Breast epithelium (tissue), 4 donors: ENCODE results near the gene ATG16L2. TPM values are rescaled to one million over a fixed set of nuclear protein-coding genes. Genes with fewer than 3 reads are reported as not detected.

ENCODE experiments used
- DNase-seq, 2 donors: peaks; one replicate each; pipeline ENCODE4 v3.0.0-alpha.2; 2019; ENCODE audit warnings: low spot score in 2 of 2
- H3K27ac ChIP-seq, 2 donors: fragments of 200-600 bp; sonication (generic) in 1 of 2; one replicate each; pipeline ENCODE4 v1.5.1; 2016 to 2019; ENCODE audit warnings: mild to moderate bottlenecking in 1 of 2
- H3K27me3 ChIP-seq, 2 donors: fragments of 200-600 bp; sonication (generic) in 1 of 2; one replicate each; pipeline versions ENCODE4 v1.5.1 to v1.6.0; 2017 to 2019; ENCODE audit warnings: control low read depth in 1 of 2, mild to moderate bottlenecking in 1 of 2
- H3K36me3 ChIP-seq: fragments of 200-600 bp; one replicate; pipeline ENCODE4 v1.5.1; 2019
- H3K4me1 ChIP-seq, 2 donors: fragments of 200-600 bp; sonication (generic); one replicate each; pipeline ENCODE4 v1.5.1; 2016 to 2019; ENCODE audit warnings: control low read depth in 1 of 2
- H3K4me3 ChIP-seq, 3 donors: fragments of 200-600 bp; sonication (generic); 1 replicate in 2 of 3; 2 replicates in 1 of 3; pipeline ENCODE4 v1.5.1; 2016 to 2019; ENCODE audit warnings: mild to moderate bottlenecking in 3 of 3, moderate library complexity in 2 of 3
- H3K9me3 ChIP-seq, 2 donors: fragments of 200-600 bp; sonication (generic) in 1 of 2; one replicate each; pipeline ENCODE4 v1.5.1; 2016 to 2019; ENCODE audit warnings: control low read depth in 1 of 2
- POLR2A ChIP-seq: fragments of 450-650 bp; IDR thresholded peaks from one replicate; pipeline ENCODE4 v1.6.1; 2016; ENCODE audit warnings: antibody characterized with exemption, mild to moderate bottlenecking, moderate library complexity
- POLR2AphosphoS5 ChIP-seq, 3 donors: sonication (generic); formaldehyde crosslinking; IDR thresholded peaks; one replicate each; pipeline ENCODE4 v1.6.1; 2017; ENCODE audit warnings: antibody characterized with exemption in 3 of 3
- intact Hi-C: fragments of 100-400 bp; cut with DNase I; formaldehyde crosslinking; loops from one replicate; pipeline ENCODE4 v1.15.1; 2023; ENCODE audit warnings: low total_unique reads
- total RNA-seq, 3 donors: library from RNA; depleted of rRNA; stranded (reverse); fragments of >200 nt; gene quantifications; one replicate each; pipeline ENCODE4 v1.1.0, GENCODE V29; 2016
- TF ChIP-seq, protein P1 (sequence below), 3 donors: fragments of 450-650 bp; IDR thresholded peaks; one replicate each; pipeline ENCODE4 v1.5.1; 2016 to 2017; ENCODE audit warnings: antibody characterized with exemption in 3 of 3, mild to moderate bottlenecking in 3 of 3, moderate library complexity in 3 of 3

The ATG16L2 gene
- total RNA-seq, 3 donors from 2014 or later, result 18.7 to 39.2 (median 28.2) TPM

- no peaks in the 10 kb centered on the region for H3K27me3 ChIP-seq
These were observed 40.9 kb upstream of the ATG16L2 start for GRCh38 chr11:72773291-72773690.

DNA sequence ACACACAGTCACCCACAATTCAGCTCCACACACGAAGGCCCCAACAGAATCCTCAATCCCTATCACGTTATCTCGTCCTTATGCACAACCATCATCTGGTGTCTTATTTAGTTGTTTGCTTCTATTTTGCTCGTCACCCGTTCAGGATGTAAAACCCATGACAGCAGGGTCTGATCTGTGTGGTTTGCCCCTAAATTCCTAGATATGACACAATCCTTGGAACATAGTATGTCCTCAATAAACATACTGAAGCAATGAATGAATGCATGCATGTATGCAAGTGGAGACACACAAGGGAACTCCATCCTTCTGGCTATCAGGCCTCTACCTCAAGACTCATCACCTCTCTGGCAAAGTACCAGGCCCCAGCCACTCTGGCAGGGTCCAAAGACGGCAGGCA is 40.5 kb upstream of the ATG16L2 start:
- no peak overlapping the region for H3K4me3 ChIP-seq
- H3K36me3 ChIP-seq, result no peaks in the 10 kb centered on the region
- no peaks in the 10 kb centered on the region for H3K27me3 ChIP-seq
- peak overlapping the region; percentile 11 to 68 for H3K27ac ChIP-seq
- intact Hi-C loops, result no loop called here
- no peak for TF ChIP-seq POLR2AphosphoS5 (IDR thresholded peaks at IDR 0.05)
- TF ChIP-seq POLR2A, result no peak
- TF ChIP-seq, protein P1, sequence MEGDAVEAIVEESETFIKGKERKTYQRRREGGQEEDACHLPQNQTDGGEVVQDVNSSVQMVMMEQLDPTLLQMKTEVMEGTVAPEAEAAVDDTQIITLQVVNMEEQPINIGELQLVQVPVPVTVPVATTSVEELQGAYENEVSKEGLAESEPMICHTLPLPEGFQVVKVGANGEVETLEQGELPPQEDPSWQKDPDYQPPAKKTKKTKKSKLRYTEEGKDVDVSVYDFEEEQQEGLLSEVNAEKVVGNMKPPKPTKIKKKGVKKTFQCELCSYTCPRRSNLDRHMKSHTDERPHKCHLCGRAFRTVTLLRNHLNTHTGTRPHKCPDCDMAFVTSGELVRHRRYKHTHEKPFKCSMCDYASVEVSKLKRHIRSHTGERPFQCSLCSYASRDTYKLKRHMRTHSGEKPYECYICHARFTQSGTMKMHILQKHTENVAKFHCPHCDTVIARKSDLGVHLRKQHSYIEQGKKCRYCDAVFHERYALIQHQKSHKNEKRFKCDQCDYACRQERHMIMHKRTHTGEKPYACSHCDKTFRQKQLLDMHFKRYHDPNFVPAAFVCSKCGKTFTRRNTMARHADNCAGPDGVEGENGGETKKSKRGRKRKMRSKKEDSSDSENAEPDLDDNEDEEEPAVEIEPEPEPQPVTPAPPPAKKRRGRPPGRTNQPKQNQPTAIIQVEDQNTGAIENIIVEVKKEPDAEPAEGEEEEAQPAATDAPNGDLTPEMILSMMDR (IDR thresholded peaks at IDR 0.05), result no peak
- DNase-seq, result no peak
- H3K9me3 ChIP-seq, result no peaks in the 10 kb centered on the region
- H3K4me1 ChIP-seq, result peaks cover 2 to 24% of the 10 kb centered on the region in 2 donors

More at GRCh38 chr11:72773291-72773690, 40.9 kb upstream of the ATG16L2 start:
- Histone ChIP-seq H3K27ac (peak overlapping the region; percentile 11 to 68), H3K4me3 (no peak overlapping the region), H3K4me1 (peaks cover 2 to 24% of the 10 kb centered on the region in 2 donors), H3K36me3 (no peaks in the 10 kb centered on the region), H3K9me3 (no peaks in the 10 kb centered on the region)
- intact Hi-C loops, result no loop called here
- no peak for DNase-seq
- TF ChIP-seq POLR2A (no peak), POLR2AphosphoS5 (IDR thresholded peaks at IDR 0.05) (no peak)
- TF ChIP-seq, protein P1 (IDR thresholded peaks at IDR 0.05), result no peak

- Histone ChIP-seq H3K36me3 (no peaks in the 10 kb centered on the region), H3K27ac (peak overlapping the region in 1 of 2 donors; percentile 68), H3K27me3 (no peaks in the 10 kb centered on the region), H3K4me3 (no peak overlapping the region), H3K4me1 (peaks cover 2 to 24% of the 10 kb centered on the region in 2 donors), H3K9me3 (no peaks in the 10 kb centered on the region)
- intact Hi-C loops, result no loop called here
- no peak for DNase-seq
- TF ChIP-seq, protein P1 (IDR thresholded peaks at IDR 0.05), result no peak
- TF ChIP-seq POLR2AphosphoS5 (IDR thresholded peaks at IDR 0.05), result no peak
- TF ChIP-seq POLR2A, result no peak
These were observed 39.7 kb upstream of the ATG16L2 start for GRCh38 chr11:72774499-72774898.

DNA sequence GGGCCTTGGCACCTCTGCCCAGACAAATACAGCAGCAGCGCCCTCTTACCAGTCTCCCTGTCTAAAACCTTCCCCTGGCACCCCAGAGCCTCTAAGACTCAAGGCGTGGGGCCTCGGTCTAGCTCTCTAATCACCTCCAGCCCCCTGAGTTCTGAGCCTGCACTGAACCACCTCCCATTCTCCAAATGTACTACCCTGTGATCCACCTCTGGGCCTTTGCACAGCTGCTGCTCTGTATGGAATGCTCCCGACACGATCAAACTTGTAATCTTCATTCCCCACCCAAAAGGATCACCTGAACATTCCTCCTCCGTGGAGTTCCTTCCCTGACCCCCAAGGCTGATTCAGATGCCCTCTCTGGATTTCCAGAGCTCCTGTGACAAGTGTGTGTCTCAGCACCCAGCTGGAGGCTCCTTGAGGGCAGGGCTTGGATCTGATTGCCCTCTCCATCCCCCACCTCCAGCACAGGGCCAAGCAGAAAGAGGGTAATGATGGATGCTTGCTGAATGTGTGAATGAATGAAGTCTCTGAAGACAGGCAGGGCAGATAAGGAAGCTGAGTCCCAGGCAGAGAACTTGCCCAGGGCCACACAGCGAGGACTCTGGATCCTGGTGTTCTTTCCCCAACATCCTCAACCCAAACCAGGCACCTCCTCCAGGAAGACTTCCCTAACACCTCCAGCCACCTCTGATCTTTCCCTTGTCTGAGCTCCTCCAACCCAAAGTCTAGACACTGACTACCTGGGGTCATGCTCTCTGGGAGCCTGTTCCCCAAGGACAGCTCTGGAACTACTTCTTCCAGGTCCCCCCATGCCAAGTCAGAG is 38.7 kb upstream of the ATG16L2 start:
- intact Hi-C loops, result no loop called here
- Histone ChIP-seq H3K27ac (no peak overlapping the region), H3K27me3 (no peaks in the 10 kb centered on the region), H3K36me3 (no peaks in the 10 kb centered on the region), H3K9me3 (no peaks in the 10 kb centered on the region), H3K4me1 (peaks cover 3 to 27% of the 10 kb centered on the region in 2 donors), H3K4me3 (no peak overlapping the region)
- TF ChIP-seq, protein P1 (IDR thresholded peaks at IDR 0.05), result no peak
- no peak for TF ChIP-seq POLR2A
- no peak for TF ChIP-seq POLR2AphosphoS5 (IDR thresholded peaks at IDR 0.05)
- no peak for DNase-seq

- peak overlapping the region in 1 of 2 donors; percentile 8 for H3K27ac ChIP-seq
- peaks cover 5 to 31% of the 10 kb centered on the region in 2 donors for H3K4me1 ChIP-seq
- H3K9me3 ChIP-seq, result no peaks in the 10 kb centered on the region
- DNase-seq, result no peak
- intact Hi-C loops, result no loop called here
- no peaks in the 10 kb centered on the region for H3K36me3 ChIP-seq
- TF ChIP-seq POLR2A (no peak), POLR2AphosphoS5 (IDR thresholded peaks at IDR 0.05) (no peak)
- TF ChIP-seq, protein P1 (IDR thresholded peaks at IDR 0.05), result no peak
- no peaks in the 10 kb centered on the region for H3K27me3 ChIP-seq
- no peak overlapping the region for H3K4me3 ChIP-seq
These were observed 37.9 kb upstream of the ATG16L2 start for GRCh38 chr11:72776117-72776843.
